Endothelial cell of umbilical vein (primary cell): ENCODE results near the gene INPP4B. TPM values are rescaled to one million over a fixed set of nuclear protein-coding genes. Genes with fewer than 3 reads are reported as not detected.

Source experiments
- BruUV-seq: library from RNA; stranded (reverse); fragments of 400-500 nt; replicated peaks from 2 replicates; lab custom pipeline; 2021; lab: Mats Ljungman, UMichigan
- CTCF ChIA-PET: fragments of 300-600, 350-600 bp; sonication (Branson Sonifier 250); formaldehyde crosslinking; loops from one replicate; lab custom pipeline; 2021; ENCODE audit warnings: antibody characterized with exemption, inconsistent platforms; lab: Charles Lee
- POLR2A ChIA-PET: fragments of 300-600, 350-600 bp; sonication (Branson Sonifier 250); formaldehyde crosslinking; loops from one replicate; lab custom pipeline; 2021; ENCODE audit warnings: antibody characterized with exemption, inconsistent platforms; lab: Charles Lee
- DNase-seq: peaks from one replicate; pipeline ENCODE4 v3.0.0-alpha.2; 2011; ENCODE audit warnings: low read depth, low spot score
- FAIRE-seq: peaks from 2 replicates; lab custom pipeline; 2011; peaks lifted over from hg19 to GRCh38; lab: Jason Lieb, UNC
- H2AFZ ChIP-seq: 2 replicates; pipeline ENCODE4 v1.6.0; 2012; ENCODE audit warnings: low read depth, low read length, control low read depth, inconsistent platforms
- H3K27ac ChIP-seq: 2 replicates; pipeline ENCODE4 v1.5.1; 2011; ENCODE audit warnings: low read depth, mild to moderate bottlenecking, control low read depth, low read length, moderate library complexity; ENCODE audit not compliant: insufficient read depth
- H3K27me3 ChIP-seq, 2 experiments: 2 replicates each; pipeline versions ENCODE4 v1.6.0 to v1.6.1; 2011; ENCODE audit warnings: low read length in 2 of 2, mixed read lengths in 1 of 2; ENCODE audit not compliant: control insufficient read depth in 2 of 2, insufficient read depth in 2 of 2
- H3K36me3 ChIP-seq, 2 experiments: 2 replicates in 1 of 2; 3 replicates in 1 of 2; pipeline ENCODE4 v1.5.1; 2011; ENCODE audit warnings: low read length in 2 of 2, mild to moderate bottlenecking in 1 of 2, moderate library complexity in 1 of 2; ENCODE audit not compliant: control insufficient read depth in 2 of 2, insufficient read depth in 2 of 2; ENCODE audit errors: extremely low read depth in 1 of 2
- H3K4me1 ChIP-seq: 3 replicates; pipeline ENCODE4 v1.5.1; 2011; ENCODE audit warnings: mild to moderate bottlenecking, low read length; ENCODE audit not compliant: control insufficient read depth, insufficient read depth; ENCODE audit errors: extremely low read depth
- H3K4me2 ChIP-seq: 2 replicates; pipeline ENCODE4 v1.6.1; 2011; ENCODE audit warnings: low read length, control low read depth, mixed read lengths; ENCODE audit not compliant: insufficient read depth
- H3K4me3 ChIP-seq, 3 experiments: fragments of 200-600 bp in 1 of 3; sonication (generic), shearing (Covaris generic) in 1 of 3; replicated peaks in 1 of 3; 2 replicates each; pipeline ENCODE4 v1.5.1; 2011 to 2016; ENCODE audit warnings: control low read depth in 3 of 3, low read length in 3 of 3, mild to moderate bottlenecking in 2 of 3, inconsistent platforms in 1 of 3, low read depth in 1 of 3, moderate library complexity in 1 of 3; ENCODE audit not compliant: insufficient read depth in 1 of 3
- H3K79me2 ChIP-seq: 2 replicates; pipeline ENCODE4 v1.6.0; 2012; ENCODE audit warnings: low read length, inconsistent platforms; ENCODE audit not compliant: control insufficient read depth, insufficient read depth
- H3K9ac ChIP-seq: replicated peaks from 2 replicates; pipeline ENCODE3; 2011; ENCODE audit warnings: low read length, control low read depth; ENCODE audit not compliant: insufficient read depth; ENCODE audit errors: extremely low read depth
- H3K9me1 ChIP-seq: replicated peaks from 3 replicates; pipeline ENCODE4 v1.6.0; 2011; ENCODE audit warnings: mild to moderate bottlenecking, low read length; ENCODE audit not compliant: control insufficient read depth, insufficient read depth; ENCODE audit errors: extremely low read depth
- H3K9me3 ChIP-seq: replicated peaks from 2 replicates; pipeline ENCODE4 v1.5.1; 2012; ENCODE audit warnings: low read length, inconsistent platforms; ENCODE audit not compliant: control insufficient read depth, insufficient read depth
- H4K20me1 ChIP-seq: replicated peaks from 2 replicates; pipeline ENCODE3; 2011; ENCODE audit warnings: mild to moderate bottlenecking, low read length; ENCODE audit not compliant: control insufficient read depth, insufficient read depth; ENCODE audit errors: extremely low read depth
- CTCF ChIP-seq, 2 donors: IDR thresholded peaks; 1 replicate in 1 of 2; 2 replicates in 1 of 2; pipeline ENCODE4 v1.5.1; 2011; ENCODE audit warnings: low read length in 2 of 2, mild to moderate bottlenecking in 2 of 2, moderate library complexity in 2 of 2, control low read depth in 1 of 2, inconsistent platforms in 1 of 2, low read depth in 1 of 2; ENCODE audit not compliant: insufficient read depth in 1 of 2; ENCODE audit errors: extremely low read depth in 1 of 2
- EZH2 ChIP-seq: IDR thresholded peaks from 2 replicates; pipeline ENCODE4 v1.6.1; 2012; ENCODE audit warnings: borderline replicate concordance, low read depth, mild to moderate bottlenecking, moderate library complexity, low read length, inconsistent platforms; ENCODE audit not compliant: severe bottlenecking
- FOS ChIP-seq: IDR thresholded peaks from 2 replicates; pipeline ENCODE4 v1.6.1; 2011; ENCODE audit warnings: mild to moderate bottlenecking, low read length, moderate library complexity, borderline replicate concordance; ENCODE audit not compliant: insufficient read depth
- GATA2 ChIP-seq: IDR thresholded peaks from 2 replicates; pipeline ENCODE4 v1.7.0; 2011; ENCODE audit warnings: low read depth, mild to moderate bottlenecking, moderate library complexity, mixed read lengths, low read length; ENCODE audit not compliant: insufficient read length, insufficient read depth
- JUN ChIP-seq: IDR thresholded peaks from 2 replicates; pipeline ENCODE4 v1.6.1; 2011; ENCODE audit warnings: borderline replicate concordance, low read depth; ENCODE audit not compliant: insufficient read length, insufficient read depth
- MAX ChIP-seq: IDR thresholded peaks from 2 replicates; pipeline ENCODE4 v1.6.1; 2011; ENCODE audit not compliant: insufficient read depth, insufficient read length
- MYC ChIP-seq: IDR thresholded peaks from one replicate; pipeline ENCODE4 v1.6.1; 2011; ENCODE audit warnings: mild to moderate bottlenecking, low read depth, low read length
- POLR2A ChIP-seq: IDR thresholded peaks from 2 replicates; pipeline ENCODE4 v1.6.1; 2012; ENCODE audit warnings: low read depth, mild to moderate bottlenecking, control low read depth, low read length
- POLR2AphosphoS5 ChIP-seq: IDR thresholded peaks from 2 replicates; pipeline ENCODE4 v1.6.1; 2012; ENCODE audit warnings: low read depth, mild to moderate bottlenecking, control low read depth, low read length, moderate library complexity; ENCODE audit not compliant: insufficient read depth
- dilution Hi-C: fragments of 300-500 bp; cut with MboI; formaldehyde crosslinking; loops from one replicate; pipeline ENCODE4 v1.15.0; 2019; ENCODE audit warnings: low sequenced_read_pairs; ENCODE audit not compliant: extremely low pct_ligation_motif_present
- intact Hi-C: fragments of 100-400 bp; cut with micrococcal nuclease; formaldehyde crosslinking; loops from one replicate; pipeline ENCODE4 v1.10.0; 2022
- polyA plus RNA-seq, 4 experiments: library from polyadenylated mRNA; depleted of rRNA in 3 of 4; stranded (reverse) in 3 of 4; unstranded in 1 of 4; fragments of >200 nt; gene quantifications; 2 replicates each; pipeline versions ENCODE4 v1.2.1 to v1.2.3, GENCODE V29; 2011 to 2012; ENCODE audit warnings: missing spikeins in 1 of 4
- total RNA-seq: library from RNA; stranded (reverse); gene quantifications from 2 replicates; pipeline ENCODE4 v1.2.3, GENCODE V29; 2021

Gene INPP4B
- total and polyA plus RNA-seq, 2 donors (not counting 3 experiments of a cell fraction or from before 2014, with no cell fraction given) = 0.41 to 3.1 TPM

GRCh38 chr4:142129931-142130330, 716.2 kb downstream of the INPP4B start:
- H2AFZ ChIP-seq = no peak overlapping the region
- intact Hi-C loops (loop anchor here (2.0 to 10.0 kb wide), 6 partner anchors 137 to 1055 kb away; partner anchors contain the start of gene USP38), dilution Hi-C loops (no loop called here)
- H3K27me3 ChIP-seq = no peaks in the 10 kb centered on the region
- no peaks in the 10 kb centered on the region for H3K9me3 ChIP-seq
- no peaks in the 10 kb centered on the region for H3K9me1 ChIP-seq
- ChIA-PET CTCF (interaction anchor here (0.9 to 2.5 kb wide), 2 partner anchors 590 to 720 kb away, joined by 3 to 27 read pairs; no protein-coding TSS in a partner anchor), POLR2A (no interaction called here)
- no TSS peak for BruUV-seq
- H3K79me2 ChIP-seq = no peaks in the 10 kb centered on the region
- no peaks in the 10 kb centered on the region for H3K36me3 ChIP-seq
- no peak for FAIRE-seq
- no peaks in the 10 kb centered on the region for H4K20me1 ChIP-seq
- H3K4me1 ChIP-seq = peaks cover 29% of the 10 kb centered on the region
- no peak for TF ChIP-seq CTCF (IDR thresholded peaks at IDR 0.05; ENCODE audit: extremely low read depth in 1 of 2, insufficient read depth in 1 of 2, low read depth in 1 of 2, low read length in 2 of 2)
- no peak for TF ChIP-seq GATA2
- no peak for TF ChIP-seq FOS
- TF ChIP-seq POLR2A = no peak
- no peak for TF ChIP-seq POLR2AphosphoS5
- no peak for TF ChIP-seq EZH2
- TF ChIP-seq MAX = no peak
- TF ChIP-seq JUN = no peak
- no peak for TF ChIP-seq MYC
- no peak overlapping the region for H3K9ac ChIP-seq
- H3K4me2 ChIP-seq = no peak overlapping the region
- no peak overlapping the region for H3K27ac ChIP-seq
- DNase-seq = no peak
- H3K4me3 ChIP-seq = no peak overlapping the region
